ENCODE data around the gene LCE1A.

GRCh38 chr1:152860129-152860528 is 32.9 kb downstream of the LCE1A start:
- TF ChIP-seq POLR2AphosphoS5 (IDR thresholded peaks at IDR 0.05) (no peak), EP300 (IDR thresholded peaks at IDR 0.05) (no peak), CTCF (IDR thresholded peaks at IDR 0.05) (no peak), POLR2A (IDR thresholded peaks at IDR 0.05) (no peak)
